NK-92 treated with Interleukin-12 subunit alpha and Interleukin-12 subunit beta, amount 100 ng/mL, for 24 hours (cell line): ENCODE data around the gene UGT2B10.

ENCODE experiments used
- DNase-seq: peaks from one replicate; lab custom pipeline; 2025; lab: John Stamatoyannopoulos, UW

Gene UGT2B10

GRCh38 chr4:68871809-68872642, 56.2 kb downstream of the UGT2B10 start:
- DNase-seq = no peak

- DNase-seq = no peak
Observed at GRCh38 chr4:68872643-68873502, 57.1 kb downstream of the UGT2B10 start.

GRCh38 chr4:68874507-68874906, 58.7 kb downstream of the UGT2B10 start:
- no peak for DNase-seq

- no peak for DNase-seq
Observed at GRCh38 chr4:68877555-68877954, 61.8 kb downstream of the UGT2B10 start.

- no peak for DNase-seq
Observed at GRCh38 chr4:68878048-68878447, 62.3 kb downstream of the UGT2B10 start.
